ENCODE measurements around the gene CACNA2D3.

- TF ChIP-seq POLR2A (IDR thresholded peaks at IDR 0.05) = no peak
- no peak for TF ChIP-seq EP300 (IDR thresholded peaks at IDR 0.05)
Measured at GRCh38 chr3:54131890-54132289, 9.5 kb downstream of the CACNA2D3 start.

All from upper lobe of left lung (tissue), 4 donors.